Neural cell (in vitro differentiated cells): ENCODE measurements around the gene JDP2. TPM values are rescaled to one million over a fixed set of nuclear protein-coding genes. Genes with fewer than 3 reads are reported as not detected.

ENCODE experiments used
- H2AFZ ChIP-seq: fragments of 200-600, 300-800 bp; sonication (generic), shearing (Covaris generic); 2 replicates; pipeline ENCODE4 v1.6.0; 2014; ENCODE audit warnings: low read depth, mild to moderate bottlenecking, antibody characterized with exemption, low read length, moderate library complexity
- H3F3A ChIP-seq: fragments of 200-600 bp; shearing (Covaris generic); 2 replicates; pipeline ENCODE4 v1.6.1; 2016; ENCODE audit warnings: mild to moderate bottlenecking, moderate library complexity, mixed read lengths, antibody characterized with exemption, low read length; ENCODE audit not compliant: insufficient read depth, poor library complexity, severe bottlenecking
- H3K27ac ChIP-seq: fragments of 200-600, 300-800 bp; sonication (generic), shearing (Covaris generic); 2 replicates; pipeline ENCODE4 v1.5.1; 2014; ENCODE audit warnings: mild to moderate bottlenecking, low read length, moderate library complexity
- H3K27me3 ChIP-seq: fragments of 300-800, 200-600 bp; sonication (generic), shearing (Covaris generic); 2 replicates; pipeline ENCODE4 v1.6.0; 2014; ENCODE audit warnings: mild to moderate bottlenecking, low read depth, low read length, moderate library complexity; ENCODE audit not compliant: insufficient read depth
- H3K36me3 ChIP-seq: fragments of 300-800, 200-600 bp; sonication (generic), shearing (Covaris generic); 2 replicates; pipeline ENCODE4 v1.5.1; 2014; ENCODE audit warnings: mild to moderate bottlenecking, antibody characterized with exemption, low read length, moderate library complexity; ENCODE audit not compliant: insufficient read depth
- H3K4me2 ChIP-seq: fragments of 300-800, 200-600 bp; sonication (generic), shearing (Covaris generic); 2 replicates; pipeline ENCODE4 v1.6.0; 2014; ENCODE audit warnings: mild to moderate bottlenecking, low read length
- H3K4me3 ChIP-seq: fragments of 300-800, 200-600 bp; sonication (generic), shearing (Covaris generic); 2 replicates; pipeline ENCODE4 v1.5.1; 2014; ENCODE audit warnings: mild to moderate bottlenecking, low read length, moderate library complexity
- H3K79me2 ChIP-seq: fragments of 200-600 bp; shearing (Covaris generic); replicated peaks from 2 replicates; pipeline ENCODE4 v1.6.0; 2014; ENCODE audit warnings: mild to moderate bottlenecking, low read length, moderate library complexity; ENCODE audit not compliant: insufficient read depth
- H3K9ac ChIP-seq: fragments of 300-800, 200-600 bp; sonication (generic), shearing (Covaris generic); 2 replicates; pipeline ENCODE4 v1.6.1; 2016; ENCODE audit warnings: mild to moderate bottlenecking, low read length, mixed read lengths
- H3K9me2 ChIP-seq: fragments of 200-600 bp; shearing (Covaris generic); 2 replicates; pipeline ENCODE4 v1.6.1; 2016; ENCODE audit warnings: mild to moderate bottlenecking, low read length, mixed read lengths; ENCODE audit not compliant: insufficient read depth
- H3K9me3 ChIP-seq: fragments of 200-600, 300-800 bp; sonication (generic), shearing (Covaris generic); 2 replicates; pipeline ENCODE4 v1.6.1; 2016; ENCODE audit warnings: mild to moderate bottlenecking, mixed run types, low read length, moderate library complexity, mixed read lengths
- H4K20me1 ChIP-seq: fragments of 200-600 bp; shearing (Covaris generic); 2 replicates; pipeline ENCODE4 v1.6.1; 2016; ENCODE audit warnings: mild to moderate bottlenecking, mixed run types; ENCODE audit not compliant: insufficient read depth
- CTCF ChIP-seq: fragments of 450-650 bp; IDR thresholded peaks from 2 replicates; pipeline ENCODE4 v1.5.1; 2014; ENCODE audit warnings: antibody characterized with exemption, mild to moderate bottlenecking, moderate library complexity; ENCODE audit not compliant: poor library complexity, severe bottlenecking
- EP300 ChIP-seq: fragments of 450-650 bp; conservative IDR thresholded peaks from 2 replicates; pipeline ENCODE4 v1.6.1; 2014; ENCODE audit warnings: antibody characterized with exemption, mild to moderate bottlenecking, moderate library complexity; ENCODE audit not compliant: poor library complexity, severe bottlenecking
- EZH2 ChIP-seq: fragments of 200-600, 300-800 bp; shearing (Covaris generic), sonication (generic); IDR thresholded peaks from 2 replicates; pipeline ENCODE4 v1.6.1; 2014; ENCODE audit warnings: antibody characterized with exemption, low read length, borderline replicate concordance, mild to moderate bottlenecking; ENCODE audit not compliant: insufficient read depth, poor library complexity, severe bottlenecking
- MXI1 ChIP-seq: fragments of 450-650 bp; conservative IDR thresholded peaks from 2 replicates; pipeline ENCODE4 v1.6.1; 2014; ENCODE audit warnings: antibody characterized with exemption, mild to moderate bottlenecking; ENCODE audit not compliant: poor library complexity, severe bottlenecking
- POLR2AphosphoS5 ChIP-seq: IDR thresholded peaks from 2 replicates; pipeline ENCODE4 v1.6.1; 2012
- RAD21 ChIP-seq: fragments of 450-650 bp; conservative IDR thresholded peaks from 2 replicates; pipeline ENCODE4 v1.6.1; 2014; ENCODE audit warnings: antibody characterized with exemption, mild to moderate bottlenecking, moderate library complexity
- REST ChIP-seq: IDR thresholded peaks from 2 replicates; pipeline ENCODE4 v1.6.1; 2012; ENCODE audit warnings: borderline replicate concordance
- SMC3 ChIP-seq: fragments of 450-650 bp; conservative IDR thresholded peaks from 2 replicates; pipeline ENCODE4 v1.6.1; 2014; ENCODE audit warnings: antibody characterized with exemption, mild to moderate bottlenecking, moderate library complexity; ENCODE audit not compliant: poor library complexity
- TAF1 ChIP-seq: IDR thresholded peaks from 2 replicates; pipeline ENCODE4 v1.6.1; 2012; ENCODE audit warnings: low read depth
- polyA plus RNA-seq: library from polyadenylated mRNA; depleted of rRNA; stranded (reverse); fragments of >200 nt; gene quantifications from 2 replicates; pipeline ENCODE4 v1.2.3, GENCODE V29; 2014

The JDP2 gene
- polyA plus RNA-seq, 1 donor from 2014 or later, result 20.3 TPM

GRCh38 chr14:75442642-75443041 is 14.8 kb downstream of the JDP2 start:
- Histone ChIP-seq H4K20me1 (no peaks in the 10 kb centered on the region), H3K27me3 (no peaks in the 10 kb centered on the region), H3K79me2 (no peaks in the 10 kb centered on the region), H3K36me3 (no peaks in the 10 kb centered on the region), H2AFZ (no peak overlapping the region), H3K9ac (no peak overlapping the region), H3K4me2 (no peak overlapping the region), H3K4me3 (no peak overlapping the region), H3K27ac (no peak overlapping the region), H3F3A (no peaks in the 10 kb centered on the region), H3K9me2 (no peaks in the 10 kb centered on the region), H3K9me3 (no peaks in the 10 kb centered on the region)
- TF ChIP-seq EP300 (no peak), SMC3 (no peak), REST (no peak), POLR2AphosphoS5 (no peak), EZH2 (no peak), RAD21 (no peak), MXI1 (no peak), TAF1 (no peak), CTCF (no peak)

GRCh38 chr14:75443203-75443969 is 15.6 kb downstream of the JDP2 start:
- no peaks in the 10 kb centered on the region for H3F3A ChIP-seq
- no peaks in the 10 kb centered on the region for H4K20me1 ChIP-seq
- H3K9me3 ChIP-seq, result no peaks in the 10 kb centered on the region
- no peak overlapping the region for H3K27ac ChIP-seq
- H2AFZ ChIP-seq, result no peak overlapping the region
- H3K27me3 ChIP-seq, result no peaks in the 10 kb centered on the region
- no peaks in the 10 kb centered on the region for H3K36me3 ChIP-seq
- H3K79me2 ChIP-seq, result no peaks in the 10 kb centered on the region
- no peak overlapping the region for H3K9ac ChIP-seq
- H3K9me2 ChIP-seq, result no peaks in the 10 kb centered on the region
- no peak overlapping the region for H3K4me3 ChIP-seq
- H3K4me2 ChIP-seq, result no peak overlapping the region
- TF ChIP-seq SMC3 (no peak), EP300 (no peak), EZH2 (no peak), CTCF (no peak), POLR2AphosphoS5 (no peak), REST (no peak), RAD21 (no peak), MXI1 (no peak), TAF1 (no peak)
